ENCODE measurements around the gene MBLAC1. TPM values are rescaled to one million over a fixed set of nuclear protein-coding genes. Genes with fewer than 3 reads are reported as not detected.

The MBLAC1 gene
- total RNA-seq (2014; rRNA removed; shearing (Covaris generic); ENCODE audit: low replicate concordance): 0.52 and 2.5 TPM in 2 replicates

- in situ Hi-C loops (cut with HindIII; ENCODE audit: low pct_unique_long_range_greater_than_20kb, low sequenced_read_pairs): no loop called here
- peak; percentile 81 for DNase-seq (ENCODE audit: low read depth)
Measured at GRCh38 chr7:100126931-100127865, at the start of gene MBLAC1. TSS of gene MBLAC1 (plus strand) at chr7:100126967. CDS start at chr7:100127396, 429 bp downstream.

- in situ Hi-C loops (cut with HindIII; ENCODE audit: low pct_unique_long_range_greater_than_20kb, low sequenced_read_pairs): no loop called here
- no peak for DNase-seq (ENCODE audit: low read depth)
Measured at GRCh38 chr7:100077205-100077604, 49.6 kb upstream of the MBLAC1 start.

GRCh38 chr7:100079024-100079560 lies 47.7 kb upstream of the MBLAC1 start:
- in situ Hi-C loops (cut with HindIII; ENCODE audit: low pct_unique_long_range_greater_than_20kb, low sequenced_read_pairs): no loop called here
- DNase-seq (ENCODE audit: low read depth): no peak

GRCh38 chr7:100080907-100081534 lies 45.7 kb upstream of the MBLAC1 start:
- in situ Hi-C loops (cut with HindIII; ENCODE audit: low pct_unique_long_range_greater_than_20kb, low sequenced_read_pairs): no loop called here
- no peak for DNase-seq (ENCODE audit: low read depth)

GRCh38 chr7:100081535-100082102 lies 45.1 kb upstream of the MBLAC1 start, which contains the start of gene ZNF3:
TSS of gene ZNF3 (minus strand) at chr7:100081723. CDS start at chr7:100077357, 4,366 bp downstream.
- peak; percentile 99 for DNase-seq (ENCODE audit: low read depth)
- in situ Hi-C loops (cut with HindIII; ENCODE audit: low pct_unique_long_range_greater_than_20kb, low sequenced_read_pairs): no loop called here

GRCh38 chr7:100082978-100083377 lies 43.8 kb upstream of the MBLAC1 start:
- in situ Hi-C loops (cut with HindIII; ENCODE audit: low pct_unique_long_range_greater_than_20kb, low sequenced_read_pairs): no loop called here
- no peak for DNase-seq (ENCODE audit: low read depth)

- in situ Hi-C loops (cut with HindIII; ENCODE audit: low pct_unique_long_range_greater_than_20kb, low sequenced_read_pairs): no loop called here
- no peak for DNase-seq (ENCODE audit: low read depth)
Measured at GRCh38 chr7:100085515-100085914, 41.3 kb upstream of the MBLAC1 start.

GRCh38 chr7:100087055-100087750 lies 39.6 kb upstream of the MBLAC1 start:
- peak; percentile 34 for DNase-seq (ENCODE audit: low read depth)
- in situ Hi-C loops (cut with HindIII; ENCODE audit: low pct_unique_long_range_greater_than_20kb, low sequenced_read_pairs): no loop called here

- in situ Hi-C loops (cut with HindIII; ENCODE audit: low pct_unique_long_range_greater_than_20kb, low sequenced_read_pairs): no loop called here
- DNase-seq (ENCODE audit: low read depth): no peak
Measured at GRCh38 chr7:100088095-100088620, 38.6 kb upstream of the MBLAC1 start.

- in situ Hi-C loops (cut with HindIII; ENCODE audit: low pct_unique_long_range_greater_than_20kb, low sequenced_read_pairs): no loop called here
Measured at GRCh38 chr7:100088621-100089457, 37.9 kb upstream of the MBLAC1 start, which contains the start of gene COPS6. TSS of gene COPS6 (plus strand) at chr7:100088969. CDS start at chr7:100088991, 22 bp downstream.

GRCh38 chr7:100089458-100090196 lies 37.1 kb upstream of the MBLAC1 start:
- DNase-seq (ENCODE audit: low read depth): no peak
- in situ Hi-C loops (cut with HindIII; ENCODE audit: low pct_unique_long_range_greater_than_20kb, low sequenced_read_pairs): no loop called here

More at GRCh38 chr7:100088621-100089457, 37.9 kb upstream of the MBLAC1 start, which contains the start of gene COPS6:
- DNase-seq (ENCODE audit: low read depth): peak; percentile 74

- DNase-seq (ENCODE audit: low read depth): no peak
- in situ Hi-C loops (cut with HindIII; ENCODE audit: low pct_unique_long_range_greater_than_20kb, low sequenced_read_pairs): no loop called here
Measured at GRCh38 chr7:100090527-100091410, 36.0 kb upstream of the MBLAC1 start.

- no peak for DNase-seq (ENCODE audit: low read depth)
Measured at GRCh38 chr7:100091411-100092181, 35.2 kb upstream of the MBLAC1 start.

GRCh38 chr7:100093054-100093453 lies 33.7 kb upstream of the MBLAC1 start:
- no peak for DNase-seq (ENCODE audit: low read depth)
- in situ Hi-C loops (cut with HindIII; ENCODE audit: low pct_unique_long_range_greater_than_20kb, low sequenced_read_pairs): no loop called here

More at GRCh38 chr7:100091411-100092181, 35.2 kb upstream of the MBLAC1 start:
- in situ Hi-C loops (cut with HindIII; ENCODE audit: low pct_unique_long_range_greater_than_20kb, low sequenced_read_pairs): no loop called here

- DNase-seq (ENCODE audit: low read depth): no peak
- in situ Hi-C loops (cut with HindIII; ENCODE audit: low pct_unique_long_range_greater_than_20kb, low sequenced_read_pairs): no loop called here
Measured at GRCh38 chr7:100093498-100093897, 33.3 kb upstream of the MBLAC1 start.
